Ureter (tissue), 1 donor: ENCODE data around the gene GPRASP3. TPM values are rescaled to one million over a fixed set of nuclear protein-coding genes. Genes with fewer than 3 reads are reported as not detected.

Experiments used
- DNase-seq: peaks from one replicate; pipeline ENCODE4 v3.0.0-alpha.2; 2020; ENCODE audit warnings: low spot score
- total RNA-seq: library from RNA; stranded (reverse); gene quantifications from one replicate; pipeline ENCODE4 v1.2.4, GENCODE V29; 2023
- donor health status: DM: yes; HTN: yes; CAD: no.

Gene GPRASP3
- total RNA-seq, 1 donor from 2014 or later: 6.5 TPM

GRCh38 chrX:102765217-102765616 is 44.7 kb downstream of the GPRASP3 start:
- no peak for DNase-seq

- DNase-seq: no peak
Observed at GRCh38 chrX:102765809-102766208, 45.3 kb downstream of the GPRASP3 start.

- DNase-seq: no peak
Observed at GRCh38 chrX:102767287-102767686, 46.7 kb downstream of the GPRASP3 start.

GRCh38 chrX:102768987-102769761 is 48.6 kb downstream of the GPRASP3 start:
- peak; percentile 85 for DNase-seq

Other genes starting within 250 kb of the GPRASP3 start
- gene TCP11X2, start 248.9 kb upstream of the GPRASP3 start, total RNA-seq: not detected
- not detected for gene TMSB15A, start 204.0 kb upstream of the GPRASP3 start, total RNA-seq
- 19.0 TPM for gene ARMCX5, start 121.2 kb upstream of the GPRASP3 start, total RNA-seq
- 16.8 TPM for gene GPRASP1, start 69.3 kb upstream of the GPRASP3 start, total RNA-seq
- gene GPRASP2, start 8.3 kb upstream of the GPRASP3 start, total RNA-seq: 12.2 TPM
- gene RAB40AL, start 216.5 kb downstream of the GPRASP3 start, total RNA-seq: 2.3 TPM